Endothelial cell of umbilical vein (primary cell): ENCODE measurements around the gene HEATR5A. TPM values are rescaled to one million over a fixed set of nuclear protein-coding genes. Genes with fewer than 3 reads are reported as not detected.

Experiments
- BruUV-seq: library from RNA; stranded (reverse); fragments of 400-500 nt; replicated peaks from 2 replicates; lab custom pipeline; 2021; lab: Mats Ljungman, UMichigan
- CTCF ChIA-PET: fragments of 300-600, 350-600 bp; sonication (Branson Sonifier 250); formaldehyde crosslinking; loops from one replicate; lab custom pipeline; 2021; ENCODE audit warnings: antibody characterized with exemption, inconsistent platforms; lab: Charles Lee
- POLR2A ChIA-PET: fragments of 300-600, 350-600 bp; sonication (Branson Sonifier 250); formaldehyde crosslinking; loops from one replicate; lab custom pipeline; 2021; ENCODE audit warnings: antibody characterized with exemption, inconsistent platforms; lab: Charles Lee
- DNase-seq: peaks from one replicate; pipeline ENCODE4 v3.0.0-alpha.2; 2011; ENCODE audit warnings: low read depth, low spot score
- FAIRE-seq: peaks from 2 replicates; lab custom pipeline; 2011; peaks lifted over from hg19 to GRCh38; lab: Jason Lieb, UNC
- H2AFZ ChIP-seq: 2 replicates; pipeline ENCODE4 v1.6.0; 2012; ENCODE audit warnings: low read depth, low read length, control low read depth, inconsistent platforms
- H3K27ac ChIP-seq: 2 replicates; pipeline ENCODE4 v1.5.1; 2011; ENCODE audit warnings: low read depth, mild to moderate bottlenecking, control low read depth, low read length, moderate library complexity; ENCODE audit not compliant: insufficient read depth
- H3K27me3 ChIP-seq, 2 experiments: 2 replicates each; pipeline versions ENCODE4 v1.6.0 to v1.6.1; 2011; ENCODE audit warnings: low read length in 2 of 2, mixed read lengths in 1 of 2; ENCODE audit not compliant: control insufficient read depth in 2 of 2, insufficient read depth in 2 of 2
- H3K36me3 ChIP-seq, 2 experiments: 2 replicates in 1 of 2; 3 replicates in 1 of 2; pipeline ENCODE4 v1.5.1; 2011; ENCODE audit warnings: low read length in 2 of 2, mild to moderate bottlenecking in 1 of 2, moderate library complexity in 1 of 2; ENCODE audit not compliant: control insufficient read depth in 2 of 2, insufficient read depth in 2 of 2; ENCODE audit errors: extremely low read depth in 1 of 2
- H3K4me1 ChIP-seq: 3 replicates; pipeline ENCODE4 v1.5.1; 2011; ENCODE audit warnings: mild to moderate bottlenecking, low read length; ENCODE audit not compliant: control insufficient read depth, insufficient read depth; ENCODE audit errors: extremely low read depth
- H3K4me2 ChIP-seq: 2 replicates; pipeline ENCODE4 v1.6.1; 2011; ENCODE audit warnings: low read length, control low read depth, mixed read lengths; ENCODE audit not compliant: insufficient read depth
- H3K4me3 ChIP-seq, 3 experiments: fragments of 200-600 bp in 1 of 3; sonication (generic), shearing (Covaris generic) in 1 of 3; replicated peaks in 1 of 3; 2 replicates each; pipeline ENCODE4 v1.5.1; 2011 to 2016; ENCODE audit warnings: control low read depth in 3 of 3, low read length in 3 of 3, mild to moderate bottlenecking in 2 of 3, inconsistent platforms in 1 of 3, low read depth in 1 of 3, moderate library complexity in 1 of 3; ENCODE audit not compliant: insufficient read depth in 1 of 3
- H3K79me2 ChIP-seq: 2 replicates; pipeline ENCODE4 v1.6.0; 2012; ENCODE audit warnings: low read length, inconsistent platforms; ENCODE audit not compliant: control insufficient read depth, insufficient read depth
- H3K9ac ChIP-seq: replicated peaks from 2 replicates; pipeline ENCODE3; 2011; ENCODE audit warnings: low read length, control low read depth; ENCODE audit not compliant: insufficient read depth; ENCODE audit errors: extremely low read depth
- H3K9me1 ChIP-seq: replicated peaks from 3 replicates; pipeline ENCODE4 v1.6.0; 2011; ENCODE audit warnings: mild to moderate bottlenecking, low read length; ENCODE audit not compliant: control insufficient read depth, insufficient read depth; ENCODE audit errors: extremely low read depth
- H3K9me3 ChIP-seq: replicated peaks from 2 replicates; pipeline ENCODE4 v1.5.1; 2012; ENCODE audit warnings: low read length, inconsistent platforms; ENCODE audit not compliant: control insufficient read depth, insufficient read depth
- H4K20me1 ChIP-seq: replicated peaks from 2 replicates; pipeline ENCODE3; 2011; ENCODE audit warnings: mild to moderate bottlenecking, low read length; ENCODE audit not compliant: control insufficient read depth, insufficient read depth; ENCODE audit errors: extremely low read depth
- CTCF ChIP-seq, 2 donors: IDR thresholded peaks; 1 replicate in 1 of 2; 2 replicates in 1 of 2; pipeline ENCODE4 v1.5.1; 2011; ENCODE audit warnings: low read length in 2 of 2, mild to moderate bottlenecking in 2 of 2, moderate library complexity in 2 of 2, control low read depth in 1 of 2, inconsistent platforms in 1 of 2, low read depth in 1 of 2; ENCODE audit not compliant: insufficient read depth in 1 of 2; ENCODE audit errors: extremely low read depth in 1 of 2
- EZH2 ChIP-seq: IDR thresholded peaks from 2 replicates; pipeline ENCODE4 v1.6.1; 2012; ENCODE audit warnings: borderline replicate concordance, low read depth, mild to moderate bottlenecking, moderate library complexity, low read length, inconsistent platforms; ENCODE audit not compliant: severe bottlenecking
- FOS ChIP-seq: IDR thresholded peaks from 2 replicates; pipeline ENCODE4 v1.6.1; 2011; ENCODE audit warnings: mild to moderate bottlenecking, low read length, moderate library complexity, borderline replicate concordance; ENCODE audit not compliant: insufficient read depth
- GATA2 ChIP-seq: IDR thresholded peaks from 2 replicates; pipeline ENCODE4 v1.7.0; 2011; ENCODE audit warnings: low read depth, mild to moderate bottlenecking, moderate library complexity, mixed read lengths, low read length; ENCODE audit not compliant: insufficient read length, insufficient read depth
- JUN ChIP-seq: IDR thresholded peaks from 2 replicates; pipeline ENCODE4 v1.6.1; 2011; ENCODE audit warnings: borderline replicate concordance, low read depth; ENCODE audit not compliant: insufficient read length, insufficient read depth
- MAX ChIP-seq: IDR thresholded peaks from 2 replicates; pipeline ENCODE4 v1.6.1; 2011; ENCODE audit not compliant: insufficient read depth, insufficient read length
- POLR2A ChIP-seq: IDR thresholded peaks from 2 replicates; pipeline ENCODE4 v1.6.1; 2012; ENCODE audit warnings: low read depth, mild to moderate bottlenecking, control low read depth, low read length
- POLR2AphosphoS5 ChIP-seq: IDR thresholded peaks from 2 replicates; pipeline ENCODE4 v1.6.1; 2012; ENCODE audit warnings: low read depth, mild to moderate bottlenecking, control low read depth, low read length, moderate library complexity; ENCODE audit not compliant: insufficient read depth
- dilution Hi-C: fragments of 300-500 bp; cut with MboI; formaldehyde crosslinking; loops from one replicate; pipeline ENCODE4 v1.15.0; 2019; ENCODE audit warnings: low sequenced_read_pairs; ENCODE audit not compliant: extremely low pct_ligation_motif_present
- intact Hi-C: fragments of 100-400 bp; cut with micrococcal nuclease; formaldehyde crosslinking; loops from one replicate; pipeline ENCODE4 v1.10.0; 2022
- polyA plus RNA-seq, 4 experiments: library from polyadenylated mRNA; depleted of rRNA in 3 of 4; stranded (reverse) in 3 of 4; unstranded in 1 of 4; fragments of >200 nt; gene quantifications; 2 replicates each; pipeline versions ENCODE4 v1.2.1 to v1.2.3, GENCODE V29; 2011 to 2012; ENCODE audit warnings: missing spikeins in 1 of 4
- total RNA-seq: library from RNA; stranded (reverse); gene quantifications from 2 replicates; pipeline ENCODE4 v1.2.3, GENCODE V29; 2021

The HEATR5A gene
- total and polyA plus RNA-seq, 2 donors (not counting 3 experiments of a cell fraction or from before 2014, with no cell fraction given) = 12.6 to 45.3 TPM

GRCh38 chr14:31425905-31426304 is 5.6 kb upstream of the HEATR5A start:
- CTCF ChIA-PET = interaction anchor here (0.6 kb wide), 1 partner anchor 32 kb away, joined by 3 read pairs; the partner anchor contains the start of gene DTD2
- FAIRE-seq (no peak), DNase-seq (no peak)
- Histone ChIP-seq H2AFZ (no peak overlapping the region), H4K20me1 (no peaks in the 10 kb centered on the region), H3K27me3 (no peaks in the 10 kb centered on the region), H3K9ac (no peak overlapping the region), H3K36me3 (no peaks in the 10 kb centered on the region), H3K9me3 (no peaks in the 10 kb centered on the region), H3K4me1 (peaks cover under 1% of the 10 kb centered on the region), H3K27ac (no peak overlapping the region), H3K9me1 (no peaks in the 10 kb centered on the region), H3K79me2 (no peaks in the 10 kb centered on the region), H3K4me3 (no peak overlapping the region), H3K4me2 (no peak overlapping the region)
- dilution Hi-C loops = no loop called here
- POLR2A ChIA-PET = no interaction called here
- TF ChIP-seq JUN (no peak), CTCF (IDR thresholded peaks at IDR 0.05; ENCODE audit: extremely low read depth in 1 of 2, insufficient read depth in 1 of 2, low read depth in 1 of 2, low read length in 2 of 2) (no peak), POLR2A (no peak), FOS (no peak), EZH2 (no peak), POLR2AphosphoS5 (no peak), MAX (no peak), GATA2 (no peak)
- no TSS peak for BruUV-seq
- intact Hi-C loops = no loop called here
